HL-60 (cell line): ENCODE data around the gene TMEM182.

Experiments used
- DNase-seq, 2 experiments: peaks; one replicate each; pipeline ENCODE4 v3.0.0-alpha.2; 2010 to 2020; ENCODE audit warnings: low read depth in 1 of 2, low spot score in 1 of 2
- H3K27ac ChIP-seq: fragments of 250-450 bp; sonication (Bioruptor Pico); replicated peaks from 2 replicates; pipeline ENCODE4 v1.5.1; 2020; ENCODE audit warnings: mild to moderate bottlenecking, moderate library complexity
- H3K27me3 ChIP-seq: fragments of 250-450 bp; sonication (Bioruptor Pico); 2 replicates; pipeline ENCODE4 v1.5.1; 2021; ENCODE audit warnings: mild to moderate bottlenecking, moderate library complexity; ENCODE audit not compliant: insufficient read depth, poor library complexity, severe bottlenecking
- H3K4me3 ChIP-seq: replicated peaks from 2 replicates; pipeline ENCODE4 v1.5.1; 2011; ENCODE audit warnings: mild to moderate bottlenecking, control low read depth, low read length; ENCODE audit not compliant: insufficient read depth
- GABPA ChIP-seq: IDR thresholded peaks from 2 replicates; pipeline ENCODE4 v1.6.1; 2012; ENCODE audit warnings: low read depth
- POLR2AphosphoS5 ChIP-seq: IDR thresholded peaks from 2 replicates; pipeline ENCODE4 v1.6.1; 2012; ENCODE audit warnings: low read depth
- SPI1 ChIP-seq: IDR thresholded peaks from 2 replicates; pipeline ENCODE4 v1.6.1; 2012; ENCODE audit warnings: low read depth, mild to moderate bottlenecking, borderline replicate concordance
- TF ChIP-seq, protein P1 (sequence below): IDR thresholded peaks from 2 replicates; pipeline ENCODE4 v1.6.1; 2012; ENCODE audit warnings: low read depth; ENCODE audit not compliant: insufficient replicate concordance
- TF ChIP-seq, protein P2 (sequence below): IDR thresholded peaks from one replicate; pipeline ENCODE4 v1.5.1; 2011; ENCODE audit warnings: low read length, control low read depth, inconsistent platforms; ENCODE audit not compliant: insufficient read depth

Gene TMEM182

GRCh38 chr2:102789349-102790090 lies 27.7 kb downstream of the TMEM182 start:
- no peak for TF ChIP-seq GABPA
- no peak for TF ChIP-seq POLR2AphosphoS5
- TF ChIP-seq, protein P1, sequence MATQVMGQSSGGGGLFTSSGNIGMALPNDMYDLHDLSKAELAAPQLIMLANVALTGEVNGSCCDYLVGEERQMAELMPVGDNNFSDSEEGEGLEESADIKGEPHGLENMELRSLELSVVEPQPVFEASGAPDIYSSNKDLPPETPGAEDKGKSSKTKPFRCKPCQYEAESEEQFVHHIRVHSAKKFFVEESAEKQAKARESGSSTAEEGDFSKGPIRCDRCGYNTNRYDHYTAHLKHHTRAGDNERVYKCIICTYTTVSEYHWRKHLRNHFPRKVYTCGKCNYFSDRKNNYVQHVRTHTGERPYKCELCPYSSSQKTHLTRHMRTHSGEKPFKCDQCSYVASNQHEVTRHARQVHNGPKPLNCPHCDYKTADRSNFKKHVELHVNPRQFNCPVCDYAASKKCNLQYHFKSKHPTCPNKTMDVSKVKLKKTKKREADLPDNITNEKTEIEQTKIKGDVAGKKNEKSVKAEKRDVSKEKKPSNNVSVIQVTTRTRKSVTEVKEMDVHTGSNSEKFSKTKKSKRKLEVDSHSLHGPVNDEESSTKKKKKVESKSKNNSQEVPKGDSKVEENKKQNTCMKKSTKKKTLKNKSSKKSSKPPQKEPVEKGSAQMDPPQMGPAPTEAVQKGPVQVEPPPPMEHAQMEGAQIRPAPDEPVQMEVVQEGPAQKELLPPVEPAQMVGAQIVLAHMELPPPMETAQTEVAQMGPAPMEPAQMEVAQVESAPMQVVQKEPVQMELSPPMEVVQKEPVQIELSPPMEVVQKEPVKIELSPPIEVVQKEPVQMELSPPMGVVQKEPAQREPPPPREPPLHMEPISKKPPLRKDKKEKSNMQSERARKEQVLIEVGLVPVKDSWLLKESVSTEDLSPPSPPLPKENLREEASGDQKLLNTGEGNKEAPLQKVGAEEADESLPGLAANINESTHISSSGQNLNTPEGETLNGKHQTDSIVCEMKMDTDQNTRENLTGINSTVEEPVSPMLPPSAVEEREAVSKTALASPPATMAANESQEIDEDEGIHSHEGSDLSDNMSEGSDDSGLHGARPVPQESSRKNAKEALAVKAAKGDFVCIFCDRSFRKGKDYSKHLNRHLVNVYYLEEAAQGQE, result no peak
- TF ChIP-seq, protein P2, sequence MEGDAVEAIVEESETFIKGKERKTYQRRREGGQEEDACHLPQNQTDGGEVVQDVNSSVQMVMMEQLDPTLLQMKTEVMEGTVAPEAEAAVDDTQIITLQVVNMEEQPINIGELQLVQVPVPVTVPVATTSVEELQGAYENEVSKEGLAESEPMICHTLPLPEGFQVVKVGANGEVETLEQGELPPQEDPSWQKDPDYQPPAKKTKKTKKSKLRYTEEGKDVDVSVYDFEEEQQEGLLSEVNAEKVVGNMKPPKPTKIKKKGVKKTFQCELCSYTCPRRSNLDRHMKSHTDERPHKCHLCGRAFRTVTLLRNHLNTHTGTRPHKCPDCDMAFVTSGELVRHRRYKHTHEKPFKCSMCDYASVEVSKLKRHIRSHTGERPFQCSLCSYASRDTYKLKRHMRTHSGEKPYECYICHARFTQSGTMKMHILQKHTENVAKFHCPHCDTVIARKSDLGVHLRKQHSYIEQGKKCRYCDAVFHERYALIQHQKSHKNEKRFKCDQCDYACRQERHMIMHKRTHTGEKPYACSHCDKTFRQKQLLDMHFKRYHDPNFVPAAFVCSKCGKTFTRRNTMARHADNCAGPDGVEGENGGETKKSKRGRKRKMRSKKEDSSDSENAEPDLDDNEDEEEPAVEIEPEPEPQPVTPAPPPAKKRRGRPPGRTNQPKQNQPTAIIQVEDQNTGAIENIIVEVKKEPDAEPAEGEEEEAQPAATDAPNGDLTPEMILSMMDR, result no peak
- no peak for TF ChIP-seq SPI1
- DNase-seq, result peak in 1 of 2 experiments; percentile 60
- Histone ChIP-seq H3K4me3 (no peak overlapping the region), H3K27me3 (no peaks in the 10 kb centered on the region), H3K27ac (peak overlapping the region; percentile 53)

- no peak for DNase-seq
- Histone ChIP-seq H3K4me3 (no peak overlapping the region), H3K27me3 (no peaks in the 10 kb centered on the region), H3K27ac (peak overlapping the region; percentile 53; the same call in 1 of the 2 replicates)
- TF ChIP-seq SPI1 (no peak), POLR2AphosphoS5 (no peak), GABPA (no peak)
- TF ChIP-seq, protein P1, result no peak
- TF ChIP-seq, protein P2, result no peak
These were observed 28.2 kb downstream of the TMEM182 start for GRCh38 chr2:102790091-102790455.

DNA sequence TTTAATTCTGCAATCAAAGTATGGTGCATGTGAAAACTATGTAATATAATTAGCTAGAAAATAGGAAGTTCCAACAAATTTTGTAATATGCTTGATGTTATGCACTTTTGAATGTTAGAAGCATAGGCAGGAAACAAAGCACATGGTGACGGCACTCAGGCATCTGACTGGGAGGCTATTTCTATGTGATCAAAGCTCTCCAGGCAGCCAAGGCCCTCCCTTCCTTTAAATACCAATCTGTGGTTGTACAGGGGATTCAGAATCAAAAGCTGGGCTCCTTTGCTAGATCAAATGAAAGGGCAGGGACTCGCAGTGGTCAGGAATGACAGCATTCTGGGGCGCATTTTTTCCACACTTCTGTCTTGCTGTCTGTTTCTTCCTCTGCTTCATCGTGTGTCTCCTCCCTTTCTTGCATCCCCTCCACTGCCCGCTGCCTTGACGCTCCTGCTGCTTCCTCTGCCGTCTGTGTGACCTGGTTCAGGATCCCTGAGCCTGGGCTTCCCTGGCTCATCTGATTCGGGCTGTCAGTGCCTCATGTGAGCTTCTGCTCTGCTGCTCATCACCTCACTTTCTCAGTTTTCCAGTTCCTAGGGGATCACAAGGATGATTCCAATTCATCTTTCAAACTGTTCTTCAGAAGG lies 30.9 kb downstream of the TMEM182 start:
- TF ChIP-seq, protein P1, result no peak
- TF ChIP-seq SPI1, result no peak
- TF ChIP-seq POLR2AphosphoS5, result no peak
- TF ChIP-seq, protein P2, result no peak
- no peak for TF ChIP-seq GABPA
- no peak overlapping the region for H3K27ac ChIP-seq

More for the DNA sequence above, 30.9 kb downstream of the TMEM182 start:
- Histone ChIP-seq H3K27me3 (no peaks in the 10 kb centered on the region), H3K4me3 (no peak overlapping the region)
- DNase-seq, result peak in 1 of 2 experiments; percentile 32
